ENCODE data around the gene IGFBP2.
A peak's percentile ranks its signal among the peaks of the same experiment; 100 is the strongest.

The IGFBP2 gene

GRCh38 chr2:216651351-216651881, 18.2 kb downstream of the IGFBP2 start:
- Histone ChIP-seq H3K9ac (ENCODE audit: insufficient read length) (no peak overlapping the region), H3K36me3 (ENCODE audit: insufficient read depth, low read length) (no peaks in the 10 kb centered on the region; the same call in 1 of the 2 replicates), H3K9me3 (ENCODE audit: low read depth, low read length) (no peaks in the 10 kb centered on the region), H3K4me3 (no peak overlapping the region), H3K27ac (0 out of 2 replicates have a peak overlapping the region, but pooled peaks have one; percentile 2)
- TF ChIP-seq FOXP2 (optimal IDR thresholded peaks at IDR 0.05; ENCODE audit: control extremely low read depth, extremely low read length, insufficient read depth): no peak
- TF ChIP-seq POLR2AphosphoS5 (IDR thresholded peaks at IDR 0.05; ENCODE audit: borderline replicate concordance, low read depth, low read length): no peak
- TF ChIP-seq EZH2 (IDR thresholded peaks at IDR 0.05): no peak
- DNase-seq (ENCODE audit: low read depth, low spot score): no peak

DNA sequence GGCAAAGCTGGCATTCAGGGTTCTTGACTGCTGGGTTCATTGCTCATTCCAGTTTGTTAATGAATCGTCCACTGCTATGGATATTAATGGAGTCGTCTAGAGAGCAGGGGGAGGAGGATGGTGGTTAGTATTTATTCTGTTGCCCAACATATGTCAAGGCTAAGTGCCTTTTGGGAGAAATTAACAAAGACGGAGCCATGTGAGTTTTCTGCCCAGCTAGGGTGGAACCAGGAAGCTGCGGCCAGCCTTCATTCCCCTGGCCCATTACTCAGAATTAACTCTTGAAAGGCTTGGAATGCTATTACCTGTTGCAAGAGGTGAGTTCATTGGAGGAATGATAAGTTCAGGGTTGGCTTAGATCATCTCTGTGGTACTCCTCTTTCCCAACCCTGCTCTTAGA, 19.3 kb downstream of the IGFBP2 start:
- H3K4me3 ChIP-seq: no peak overlapping the region
- no peaks in the 10 kb centered on the region; the same call in 1 of the 2 replicates for H3K36me3 ChIP-seq (ENCODE audit: insufficient read depth, low read length)
- H3K27ac ChIP-seq: peak overlapping the region; percentile 96
- no peaks in the 10 kb centered on the region for H3K9me3 ChIP-seq (ENCODE audit: low read depth, low read length)
- no peak for DNase-seq (ENCODE audit: low read depth, low spot score)
- H3K9ac ChIP-seq (ENCODE audit: insufficient read length): no peak overlapping the region
- TF ChIP-seq POLR2AphosphoS5 (IDR thresholded peaks at IDR 0.05; ENCODE audit: borderline replicate concordance, low read depth, low read length): no peak
- no peak for TF ChIP-seq EZH2 (IDR thresholded peaks at IDR 0.05)
- no peak for TF ChIP-seq FOXP2 (optimal IDR thresholded peaks at IDR 0.05; ENCODE audit: control extremely low read depth, extremely low read length, insufficient read depth)

DNA sequence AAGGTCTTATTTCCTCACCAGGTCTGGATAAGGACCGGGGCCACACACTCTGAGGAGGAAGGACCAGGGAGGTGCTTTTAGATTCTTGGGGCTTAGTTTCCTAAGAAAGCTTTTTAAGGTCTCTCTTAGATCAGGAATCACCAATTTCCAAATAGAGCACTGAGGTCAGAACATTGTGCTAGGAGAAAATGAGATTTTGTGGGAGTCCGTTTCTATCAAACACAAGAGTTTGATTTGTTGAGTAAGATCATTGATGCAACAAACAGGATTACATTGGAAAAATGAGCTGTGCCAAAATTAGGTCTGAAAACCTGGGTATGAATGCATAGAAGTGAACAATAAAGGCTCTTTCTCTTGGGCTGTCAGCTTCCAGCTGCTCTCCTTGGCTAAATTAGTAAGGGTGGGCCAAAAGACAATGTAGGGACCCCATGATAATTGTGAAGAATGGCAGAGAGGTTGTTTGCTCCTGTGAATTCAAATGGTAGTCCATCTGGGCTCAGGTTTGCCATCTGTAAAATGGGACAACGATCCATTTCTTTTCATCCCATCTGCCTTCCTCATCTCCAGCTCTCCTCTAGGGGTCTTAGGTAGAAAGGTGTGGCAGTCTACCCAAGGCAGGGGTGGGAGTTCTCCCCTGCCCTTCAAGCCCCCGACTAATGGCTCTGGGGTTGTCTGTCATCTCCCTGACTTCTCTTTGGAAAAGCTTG, 20.0 kb downstream of the IGFBP2 start:
- H3K9me3 ChIP-seq (ENCODE audit: low read depth, low read length): no peaks in the 10 kb centered on the region
- DNase-seq (ENCODE audit: low read depth, low spot score): no peak
- H3K27ac ChIP-seq: peak overlapping the region; percentile 96
- peak overlapping the region; percentile 56 for H3K4me3 ChIP-seq
- no peak overlapping the region for H3K9ac ChIP-seq (ENCODE audit: insufficient read length)
- TF ChIP-seq FOXP2 (optimal IDR thresholded peaks at IDR 0.05; ENCODE audit: control extremely low read depth, extremely low read length, insufficient read depth) (no peak), EZH2 (IDR thresholded peaks at IDR 0.05) (no peak), POLR2AphosphoS5 (IDR thresholded peaks at IDR 0.05; ENCODE audit: borderline replicate concordance, low read depth, low read length) (no peak)
- peaks cover 4% of the 10 kb centered on the region; the same call in 1 of the 2 replicates for H3K36me3 ChIP-seq (ENCODE audit: insufficient read depth, low read length)

GRCh38 chr2:216653931-216654365, 20.7 kb downstream of the IGFBP2 start:
- peak overlapping the region; percentile 96 for H3K27ac ChIP-seq
- H3K4me3 ChIP-seq: peak overlapping the region; percentile 56
- H3K9ac ChIP-seq (ENCODE audit: insufficient read length): no peak overlapping the region
- no peaks in the 10 kb centered on the region for H3K9me3 ChIP-seq (ENCODE audit: low read depth, low read length)
- peak; percentile 73 for DNase-seq (ENCODE audit: low read depth, low spot score)
- H3K36me3 ChIP-seq (ENCODE audit: insufficient read depth, low read length): peaks cover 4% of the 10 kb centered on the region; the same call in 1 of the 2 replicates
- TF ChIP-seq EZH2 (IDR thresholded peaks at IDR 0.05): no peak
- no peak; the same call in 1 of the 2 replicates for TF ChIP-seq POLR2AphosphoS5 (IDR thresholded peaks at IDR 0.05; ENCODE audit: borderline replicate concordance, low read depth, low read length)
- TF ChIP-seq FOXP2 (optimal IDR thresholded peaks at IDR 0.05; ENCODE audit: control extremely low read depth, extremely low read length, insufficient read depth): no peak

GRCh38 chr2:216654528-216655052, 21.4 kb downstream of the IGFBP2 start:
- DNase-seq (ENCODE audit: low read depth, low spot score): no peak
- Histone ChIP-seq H3K9ac (ENCODE audit: insufficient read length) (no peak overlapping the region), H3K9me3 (ENCODE audit: low read depth, low read length) (no peaks in the 10 kb centered on the region), H3K27ac (peak overlapping the region; percentile 96), H3K36me3 (ENCODE audit: insufficient read depth, low read length) (peaks cover 4% of the 10 kb centered on the region; the same call in 1 of the 2 replicates), H3K4me3 (peak overlapping the region; percentile 56)
- no peak for TF ChIP-seq POLR2AphosphoS5 (IDR thresholded peaks at IDR 0.05; ENCODE audit: borderline replicate concordance, low read depth, low read length)
- TF ChIP-seq EZH2 (IDR thresholded peaks at IDR 0.05): no peak
- no peak for TF ChIP-seq FOXP2 (optimal IDR thresholded peaks at IDR 0.05; ENCODE audit: control extremely low read depth, extremely low read length, insufficient read depth)

- Histone ChIP-seq H3K4me3 (peak overlapping the region; percentile 39), H3K9me3 (ENCODE audit: low read depth, low read length) (no peaks in the 10 kb centered on the region), H3K36me3 (ENCODE audit: insufficient read depth, low read length) (peaks cover 26% of the 10 kb centered on the region; the same call in 1 of the 2 replicates), H3K27ac (peak overlapping the region; percentile 48; the same call in 1 of the 2 replicates), H3K9ac (ENCODE audit: insufficient read length) (no peak overlapping the region)
- no peak for TF ChIP-seq POLR2AphosphoS5 (IDR thresholded peaks at IDR 0.05; ENCODE audit: borderline replicate concordance, low read depth, low read length)
- TF ChIP-seq FOXP2 (optimal IDR thresholded peaks at IDR 0.05; ENCODE audit: control extremely low read depth, extremely low read length, insufficient read depth): no peak
- TF ChIP-seq EZH2 (IDR thresholded peaks at IDR 0.05): no peak
- DNase-seq (ENCODE audit: low read depth, low spot score): no peak
Measured at GRCh38 chr2:216657086-216657855, 24.1 kb downstream of the IGFBP2 start.

DNA sequence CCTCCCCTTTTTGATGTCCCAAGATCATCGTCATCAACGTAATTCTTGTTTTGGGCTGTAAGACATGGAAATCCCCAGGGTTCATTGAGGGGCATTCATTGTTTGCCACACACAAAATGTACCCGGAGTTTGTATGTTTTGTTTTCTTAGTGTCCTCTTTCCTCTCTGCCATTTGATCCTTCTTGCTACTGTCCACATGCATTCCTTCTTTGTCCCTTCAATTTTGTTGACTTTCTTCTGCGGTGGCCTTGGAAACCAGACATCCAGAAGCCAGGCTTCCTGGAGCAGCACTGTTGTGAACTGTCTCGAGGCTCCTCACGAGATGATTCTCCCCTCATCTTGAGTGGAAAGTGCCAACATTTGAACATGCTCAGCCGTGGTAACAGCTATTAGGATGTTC, 24.8 kb downstream of the IGFBP2 start:
- DNase-seq (ENCODE audit: low read depth, low spot score): no peak
- Histone ChIP-seq H3K27ac (peak overlapping the region; percentile 48; the same call in 1 of the 2 replicates), H3K9ac (ENCODE audit: insufficient read length) (no peak overlapping the region), H3K4me3 (peak overlapping the region; percentile 39), H3K36me3 (ENCODE audit: insufficient read depth, low read length) (peaks cover 26% of the 10 kb centered on the region; the same call in 1 of the 2 replicates), H3K9me3 (ENCODE audit: low read depth, low read length) (no peaks in the 10 kb centered on the region)
- TF ChIP-seq FOXP2 (optimal IDR thresholded peaks at IDR 0.05; ENCODE audit: control extremely low read depth, extremely low read length, insufficient read depth) (no peak), POLR2AphosphoS5 (IDR thresholded peaks at IDR 0.05; ENCODE audit: borderline replicate concordance, low read depth, low read length) (no peak), EZH2 (IDR thresholded peaks at IDR 0.05) (no peak)

All from SK-N-MC (cell line).